Endothelial cell of umbilical vein (primary cell): Measurements from ENCODE around the gene RPS19BP1. TPM values are rescaled to one million over a fixed set of nuclear protein-coding genes. Genes with fewer than 3 reads are reported as not detected.

Source experiments
- BruUV-seq: library from RNA; stranded (reverse); fragments of 400-500 nt; replicated peaks from 2 replicates; lab custom pipeline; 2021; lab: Mats Ljungman, UMichigan
- CTCF ChIA-PET: fragments of 300-600, 350-600 bp; sonication (Branson Sonifier 250); formaldehyde crosslinking; loops from one replicate; lab custom pipeline; 2021; ENCODE audit warnings: antibody characterized with exemption, inconsistent platforms; lab: Charles Lee
- POLR2A ChIA-PET: fragments of 300-600, 350-600 bp; sonication (Branson Sonifier 250); formaldehyde crosslinking; loops from one replicate; lab custom pipeline; 2021; ENCODE audit warnings: antibody characterized with exemption, inconsistent platforms; lab: Charles Lee
- DNase-seq: peaks from one replicate; pipeline ENCODE4 v3.0.0-alpha.2; 2011; ENCODE audit warnings: low read depth, low spot score
- FAIRE-seq: peaks from 2 replicates; lab custom pipeline; 2011; peaks lifted over from hg19 to GRCh38; lab: Jason Lieb, UNC
- H2AFZ ChIP-seq: 2 replicates; pipeline ENCODE4 v1.6.0; 2012; ENCODE audit warnings: low read depth, low read length, control low read depth, inconsistent platforms
- H3K27ac ChIP-seq: 2 replicates; pipeline ENCODE4 v1.5.1; 2011; ENCODE audit warnings: low read depth, mild to moderate bottlenecking, control low read depth, low read length, moderate library complexity; ENCODE audit not compliant: insufficient read depth
- H3K27me3 ChIP-seq, 2 experiments: 2 replicates each; pipeline versions ENCODE4 v1.6.0 to v1.6.1; 2011; ENCODE audit warnings: low read length in 2 of 2, mixed read lengths in 1 of 2; ENCODE audit not compliant: control insufficient read depth in 2 of 2, insufficient read depth in 2 of 2
- H3K36me3 ChIP-seq, 2 experiments: 2 replicates in 1 of 2; 3 replicates in 1 of 2; pipeline ENCODE4 v1.5.1; 2011; ENCODE audit warnings: low read length in 2 of 2, mild to moderate bottlenecking in 1 of 2, moderate library complexity in 1 of 2; ENCODE audit not compliant: control insufficient read depth in 2 of 2, insufficient read depth in 2 of 2; ENCODE audit errors: extremely low read depth in 1 of 2
- H3K4me1 ChIP-seq: 3 replicates; pipeline ENCODE4 v1.5.1; 2011; ENCODE audit warnings: mild to moderate bottlenecking, low read length; ENCODE audit not compliant: control insufficient read depth, insufficient read depth; ENCODE audit errors: extremely low read depth
- H3K4me2 ChIP-seq: 2 replicates; pipeline ENCODE4 v1.6.1; 2011; ENCODE audit warnings: low read length, control low read depth, mixed read lengths; ENCODE audit not compliant: insufficient read depth
- H3K4me3 ChIP-seq, 3 experiments: fragments of 200-600 bp in 1 of 3; sonication (generic), shearing (Covaris generic) in 1 of 3; replicated peaks in 1 of 3; 2 replicates each; pipeline ENCODE4 v1.5.1; 2011 to 2016; ENCODE audit warnings: control low read depth in 3 of 3, low read length in 3 of 3, mild to moderate bottlenecking in 2 of 3, inconsistent platforms in 1 of 3, low read depth in 1 of 3, moderate library complexity in 1 of 3; ENCODE audit not compliant: insufficient read depth in 1 of 3
- H3K79me2 ChIP-seq: 2 replicates; pipeline ENCODE4 v1.6.0; 2012; ENCODE audit warnings: low read length, inconsistent platforms; ENCODE audit not compliant: control insufficient read depth, insufficient read depth
- H3K9ac ChIP-seq: replicated peaks from 2 replicates; pipeline ENCODE3; 2011; ENCODE audit warnings: low read length, control low read depth; ENCODE audit not compliant: insufficient read depth; ENCODE audit errors: extremely low read depth
- H3K9me1 ChIP-seq: replicated peaks from 3 replicates; pipeline ENCODE4 v1.6.0; 2011; ENCODE audit warnings: mild to moderate bottlenecking, low read length; ENCODE audit not compliant: control insufficient read depth, insufficient read depth; ENCODE audit errors: extremely low read depth
- H3K9me3 ChIP-seq: replicated peaks from 2 replicates; pipeline ENCODE4 v1.5.1; 2012; ENCODE audit warnings: low read length, inconsistent platforms; ENCODE audit not compliant: control insufficient read depth, insufficient read depth
- H4K20me1 ChIP-seq: replicated peaks from 2 replicates; pipeline ENCODE3; 2011; ENCODE audit warnings: mild to moderate bottlenecking, low read length; ENCODE audit not compliant: control insufficient read depth, insufficient read depth; ENCODE audit errors: extremely low read depth
- CTCF ChIP-seq, 2 donors: IDR thresholded peaks; 1 replicate in 1 of 2; 2 replicates in 1 of 2; pipeline ENCODE4 v1.5.1; 2011; ENCODE audit warnings: low read length in 2 of 2, mild to moderate bottlenecking in 2 of 2, moderate library complexity in 2 of 2, control low read depth in 1 of 2, inconsistent platforms in 1 of 2, low read depth in 1 of 2; ENCODE audit not compliant: insufficient read depth in 1 of 2; ENCODE audit errors: extremely low read depth in 1 of 2
- FOS ChIP-seq: IDR thresholded peaks from 2 replicates; pipeline ENCODE4 v1.6.1; 2011; ENCODE audit warnings: mild to moderate bottlenecking, low read length, moderate library complexity, borderline replicate concordance; ENCODE audit not compliant: insufficient read depth
- GATA2 ChIP-seq: IDR thresholded peaks from 2 replicates; pipeline ENCODE4 v1.7.0; 2011; ENCODE audit warnings: low read depth, mild to moderate bottlenecking, moderate library complexity, mixed read lengths, low read length; ENCODE audit not compliant: insufficient read length, insufficient read depth
- JUN ChIP-seq: IDR thresholded peaks from 2 replicates; pipeline ENCODE4 v1.6.1; 2011; ENCODE audit warnings: borderline replicate concordance, low read depth; ENCODE audit not compliant: insufficient read length, insufficient read depth
- MYC ChIP-seq: IDR thresholded peaks from one replicate; pipeline ENCODE4 v1.6.1; 2011; ENCODE audit warnings: mild to moderate bottlenecking, low read depth, low read length
- POLR2A ChIP-seq: IDR thresholded peaks from 2 replicates; pipeline ENCODE4 v1.6.1; 2012; ENCODE audit warnings: low read depth, mild to moderate bottlenecking, control low read depth, low read length
- POLR2AphosphoS5 ChIP-seq: IDR thresholded peaks from 2 replicates; pipeline ENCODE4 v1.6.1; 2012; ENCODE audit warnings: low read depth, mild to moderate bottlenecking, control low read depth, low read length, moderate library complexity; ENCODE audit not compliant: insufficient read depth
- dilution Hi-C: fragments of 300-500 bp; cut with MboI; formaldehyde crosslinking; loops from one replicate; pipeline ENCODE4 v1.15.0; 2019; ENCODE audit warnings: low sequenced_read_pairs; ENCODE audit not compliant: extremely low pct_ligation_motif_present
- intact Hi-C: fragments of 100-400 bp; cut with micrococcal nuclease; formaldehyde crosslinking; loops from one replicate; pipeline ENCODE4 v1.10.0; 2022
- polyA plus RNA-seq, 4 experiments: library from polyadenylated mRNA; depleted of rRNA in 3 of 4; stranded (reverse) in 3 of 4; unstranded in 1 of 4; fragments of >200 nt; gene quantifications; 2 replicates each; pipeline versions ENCODE4 v1.2.1 to v1.2.3, GENCODE V29; 2011 to 2012; ENCODE audit warnings: missing spikeins in 1 of 4
- total RNA-seq: library from RNA; stranded (reverse); gene quantifications from 2 replicates; pipeline ENCODE4 v1.2.3, GENCODE V29; 2021

The RPS19BP1 gene
- total and polyA plus RNA-seq, 2 donors (not counting 3 experiments of a cell fraction or from before 2014, with no cell fraction given): 66.6 to 84.3 TPM

DNA sequence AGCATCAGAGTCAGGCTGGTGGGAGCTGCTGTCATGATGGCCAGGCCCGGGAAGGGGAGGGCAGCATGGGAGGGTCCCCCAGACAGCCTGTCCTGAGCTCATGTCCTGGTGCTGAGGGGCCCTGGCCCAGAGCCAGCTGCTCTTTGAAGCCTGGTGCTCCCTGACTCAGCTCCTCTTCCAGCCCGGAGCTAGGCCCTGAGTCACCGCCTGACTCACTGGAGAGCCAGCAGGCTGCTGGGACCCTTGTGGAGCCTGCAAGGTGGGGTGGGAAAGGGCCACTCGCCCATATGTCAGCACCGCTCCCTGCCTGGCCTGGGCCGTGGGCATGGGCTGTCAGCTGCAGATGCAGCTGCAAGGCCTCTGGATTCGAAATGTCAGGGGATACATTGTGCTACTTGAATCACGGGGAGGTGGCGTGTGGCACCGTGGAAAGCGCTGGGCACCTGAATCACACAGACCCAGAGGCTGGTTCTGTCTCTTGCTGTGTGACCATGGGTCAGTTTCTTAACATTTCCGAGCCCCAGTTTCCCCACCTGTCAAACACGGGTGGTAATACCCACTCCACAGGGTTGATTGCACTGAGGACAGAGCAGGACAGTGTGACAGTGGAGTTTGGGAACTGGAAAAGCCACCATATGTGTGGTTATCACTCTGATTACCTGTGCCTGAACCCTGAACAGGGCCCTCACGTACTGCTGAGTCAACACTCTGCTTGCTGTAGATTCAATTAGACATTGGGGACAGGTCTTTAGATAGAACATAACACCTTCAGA lies 42.4 kb upstream of the RPS19BP1 start:
- no peaks in the 10 kb centered on the region for H3K9me3 ChIP-seq
- H3K27ac ChIP-seq: no peak overlapping the region
- H3K79me2 ChIP-seq: no peaks in the 10 kb centered on the region
- intact Hi-C loops (loop anchor here (10.0 kb wide), 1 partner anchor 90 kb away; no protein-coding TSS in a partner anchor), dilution Hi-C loops (loop anchor here (25.0 kb wide), 1 partner anchor 437 kb away; no protein-coding TSS in a partner anchor)
- TF ChIP-seq CTCF (IDR thresholded peaks at IDR 0.05; ENCODE audit: extremely low read depth in 1 of 2, insufficient read depth in 1 of 2, low read depth in 1 of 2, low read length in 2 of 2) (no peak), JUN (peak; percentile 18), POLR2A (no peak), POLR2AphosphoS5 (peak; percentile 71), FOS (peak; percentile 99), GATA2 (no peak), MYC (no peak)
- H4K20me1 ChIP-seq: no peaks in the 10 kb centered on the region
- H3K27me3 ChIP-seq: no peaks in the 10 kb centered on the region
- H3K4me2 ChIP-seq: no peak overlapping the region
- FAIRE-seq (peak; percentile 89), DNase-seq (peak; percentile 80)
- peaks cover 9% of the 10 kb centered on the region for H3K4me1 ChIP-seq
- no TSS peak for BruUV-seq
- ChIA-PET POLR2A (no interaction called here), CTCF (interaction anchor here (0.7 to 1.2 kb wide), 4 partner anchors 13 to 462 kb away, joined by 3 to 4 read pairs (median 3); no protein-coding TSS in a partner anchor)
- H2AFZ ChIP-seq: no peak overlapping the region
- no peak overlapping the region for H3K9ac ChIP-seq
- no peaks in the 10 kb centered on the region for H3K9me1 ChIP-seq
- no peak overlapping the region for H3K4me3 ChIP-seq
- H3K36me3 ChIP-seq: no peaks in the 10 kb centered on the region
